ENCODE data around the gene DDIT3.

DNA sequence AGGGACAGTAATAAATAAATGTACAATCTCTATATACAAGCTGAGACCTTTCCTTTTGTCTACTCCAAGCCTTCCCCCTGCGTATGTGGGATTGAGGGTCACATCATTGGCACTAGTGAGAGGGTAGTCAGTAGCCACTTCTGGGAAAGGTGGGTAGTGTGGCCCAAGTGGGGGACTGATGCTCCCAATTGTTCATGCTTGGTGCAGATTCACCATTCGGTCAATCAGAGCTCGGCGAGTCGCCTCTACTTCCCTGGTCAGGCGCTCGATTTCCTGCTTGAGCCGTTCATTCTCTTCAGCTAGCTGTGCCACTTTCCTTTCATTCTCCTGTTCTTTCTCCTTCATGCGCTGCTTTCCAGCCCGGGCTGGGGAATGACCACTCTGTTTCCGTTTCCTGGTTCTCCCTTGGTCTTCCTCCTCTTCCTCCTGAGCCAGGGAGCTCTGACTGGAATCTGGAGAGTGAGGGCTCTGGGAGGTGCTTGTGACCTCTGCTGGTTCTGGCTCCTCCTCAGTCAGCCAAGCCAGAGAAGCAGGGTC is 3.6 kb downstream of the DDIT3 start:
- TF ChIP-seq, protein P1, sequence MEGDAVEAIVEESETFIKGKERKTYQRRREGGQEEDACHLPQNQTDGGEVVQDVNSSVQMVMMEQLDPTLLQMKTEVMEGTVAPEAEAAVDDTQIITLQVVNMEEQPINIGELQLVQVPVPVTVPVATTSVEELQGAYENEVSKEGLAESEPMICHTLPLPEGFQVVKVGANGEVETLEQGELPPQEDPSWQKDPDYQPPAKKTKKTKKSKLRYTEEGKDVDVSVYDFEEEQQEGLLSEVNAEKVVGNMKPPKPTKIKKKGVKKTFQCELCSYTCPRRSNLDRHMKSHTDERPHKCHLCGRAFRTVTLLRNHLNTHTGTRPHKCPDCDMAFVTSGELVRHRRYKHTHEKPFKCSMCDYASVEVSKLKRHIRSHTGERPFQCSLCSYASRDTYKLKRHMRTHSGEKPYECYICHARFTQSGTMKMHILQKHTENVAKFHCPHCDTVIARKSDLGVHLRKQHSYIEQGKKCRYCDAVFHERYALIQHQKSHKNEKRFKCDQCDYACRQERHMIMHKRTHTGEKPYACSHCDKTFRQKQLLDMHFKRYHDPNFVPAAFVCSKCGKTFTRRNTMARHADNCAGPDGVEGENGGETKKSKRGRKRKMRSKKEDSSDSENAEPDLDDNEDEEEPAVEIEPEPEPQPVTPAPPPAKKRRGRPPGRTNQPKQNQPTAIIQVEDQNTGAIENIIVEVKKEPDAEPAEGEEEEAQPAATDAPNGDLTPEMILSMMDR (conservative IDR thresholded peaks at IDR 0.05; ENCODE audit: low read length), result no peak
- TF ChIP-seq EZH2phosphoT487 (IDR thresholded peaks at IDR 0.05; ENCODE audit: borderline replicate concordance, low read depth, low read length), result no peak
